Right ventricle myocardium inferior (tissue), 1 donor: Measurements from ENCODE around the gene TMEM217. TPM values are rescaled to one million over a fixed set of nuclear protein-coding genes. Genes with fewer than 3 reads are reported as not detected.

Experiments used
- ATAC-seq: fragments of 200-7000 bp; cut with Tn5 transposase; one replicate; pipeline ENCODE4 v1.9.1; 2020; ENCODE audit warnings: mild to moderate bottlenecking, moderate library complexity
- DNase-seq: peaks from one replicate; pipeline ENCODE4 v3.0.0; 2021; ENCODE audit errors: missing footprints
- intact Hi-C: fragments of 100-400 bp; cut with DNase I; formaldehyde crosslinking; loops from one replicate; pipeline ENCODE4 v1.11.0; 2022
- total RNA-seq: library from RNA; stranded (reverse); fragmentation: NEBNext Ultra II Directional; extraction: Animal tissue kit (Norgen Biotek cat#: 25700); gene quantifications from one replicate; pipeline ENCODE4 v1.2.1, GENCODE V29; 2021
- donor health status: DM: no; HTN: yes; CAD: no; lungs with severe emphysema.

TMEM217 gene
- total RNA-seq, 1 donor from 2014 or later = 0.30 TPM

- no peak for ATAC-seq
- no peak for DNase-seq
- intact Hi-C loops = no loop called here
Measured at GRCh38 chr6:37283268-37283667, 25.3 kb upstream of the TMEM217 start.

- ATAC-seq = no peak
- intact Hi-C loops = no loop called here
- no peak for DNase-seq
Measured at GRCh38 chr6:37282371-37282770, 24.4 kb upstream of the TMEM217 start.

GRCh38 chr6:37280162-37280887 is 22.4 kb upstream of the TMEM217 start:
- ATAC-seq (no peak), DNase-seq (no peak)
- intact Hi-C loops = no loop called here

GRCh38 chr6:37279366-37280134 is 21.6 kb upstream of the TMEM217 start:
- DNase-seq (no peak), ATAC-seq (peak; percentile 69)
- intact Hi-C loops = no loop called here

- intact Hi-C loops = no loop called here
- DNase-seq = no peak
- no peak for ATAC-seq
Measured at GRCh38 chr6:37277001-37277409, 19.1 kb upstream of the TMEM217 start.

GRCh38 chr6:37275350-37275749 is 17.4 kb upstream of the TMEM217 start:
- intact Hi-C loops = no loop called here
- no peak for DNase-seq
- no peak for ATAC-seq

GRCh38 chr6:37273690-37274089 is 15.7 kb upstream of the TMEM217 start:
- ATAC-seq = no peak
- no peak for DNase-seq
- intact Hi-C loops = no loop called here

- DNase-seq = no peak
- no peak for ATAC-seq
- intact Hi-C loops = no loop called here
Measured at GRCh38 chr6:37272834-37273566, 15.1 kb upstream of the TMEM217 start.

- DNase-seq (no peak), ATAC-seq (no peak)
- intact Hi-C loops = no loop called here
Measured at GRCh38 chr6:37269105-37269504, 11.2 kb upstream of the TMEM217 start.

GRCh38 chr6:37265860-37266259 is 7.9 kb upstream of the TMEM217 start:
- intact Hi-C loops = no loop called here
- DNase-seq = no peak

GRCh38 chr6:37265001-37265400 is 7.1 kb upstream of the TMEM217 start:
- intact Hi-C loops = no loop called here
- ATAC-seq (no peak), DNase-seq (no peak)

More at GRCh38 chr6:37265860-37266259, 7.9 kb upstream of the TMEM217 start:
- ATAC-seq = no peak

- intact Hi-C loops = no loop called here
- ATAC-seq = no peak
- no peak for DNase-seq
Measured at GRCh38 chr6:37262446-37263026, 4.6 kb upstream of the TMEM217 start.

GRCh38 chr6:37261198-37261597 is 3.3 kb upstream of the TMEM217 start:
- ATAC-seq (no peak), DNase-seq (no peak)
- intact Hi-C loops = no loop called here

GRCh38 chr6:37260444-37260843 is 2.5 kb upstream of the TMEM217 start:
- ATAC-seq (no peak), DNase-seq (no peak)
- intact Hi-C loops = no loop called here

GRCh38 chr6:37260040-37260439 is 2.1 kb upstream of the TMEM217 start:
- no peak for DNase-seq
- ATAC-seq = no peak
- intact Hi-C loops = no loop called here

GRCh38 chr6:37259191-37259590 is 1.2 kb upstream of the TMEM217 start:
- DNase-seq = no peak
- intact Hi-C loops = no loop called here
- ATAC-seq = no peak

GRCh38 chr6:37258405-37259105 is 611 bp upstream of the TMEM217 start:
- intact Hi-C loops = no loop called here
- DNase-seq = no peak
- ATAC-seq = no peak

- intact Hi-C loops = loop anchor here (2.0 kb wide), 1 partner anchor 28 kb away; no protein-coding TSS in a partner anchor
- DNase-seq = no peak
- no peak for ATAC-seq
Measured at GRCh38 chr6:37257320-37257633, 667 bp downstream of the TMEM217 start.
